Stimulated activated CD4-positive, alpha-beta T cell treated with anti-CD3 and anti-CD28 coated beads, Interleukin-15, amount 100 ng/mL, for 24 hours (primary cell): ENCODE results near the gene CCNT2.
"Not testable (repeated sequence)": the region's sequence is repeated elsewhere in the genome, so short reads cannot be mapped to it uniquely, and the experiment has no call there.

Source experiments
- DNase-seq: peaks from one replicate; pipeline ENCODE4 v3.0.0-alpha.2; 2020

CCNT2 gene

DNA sequence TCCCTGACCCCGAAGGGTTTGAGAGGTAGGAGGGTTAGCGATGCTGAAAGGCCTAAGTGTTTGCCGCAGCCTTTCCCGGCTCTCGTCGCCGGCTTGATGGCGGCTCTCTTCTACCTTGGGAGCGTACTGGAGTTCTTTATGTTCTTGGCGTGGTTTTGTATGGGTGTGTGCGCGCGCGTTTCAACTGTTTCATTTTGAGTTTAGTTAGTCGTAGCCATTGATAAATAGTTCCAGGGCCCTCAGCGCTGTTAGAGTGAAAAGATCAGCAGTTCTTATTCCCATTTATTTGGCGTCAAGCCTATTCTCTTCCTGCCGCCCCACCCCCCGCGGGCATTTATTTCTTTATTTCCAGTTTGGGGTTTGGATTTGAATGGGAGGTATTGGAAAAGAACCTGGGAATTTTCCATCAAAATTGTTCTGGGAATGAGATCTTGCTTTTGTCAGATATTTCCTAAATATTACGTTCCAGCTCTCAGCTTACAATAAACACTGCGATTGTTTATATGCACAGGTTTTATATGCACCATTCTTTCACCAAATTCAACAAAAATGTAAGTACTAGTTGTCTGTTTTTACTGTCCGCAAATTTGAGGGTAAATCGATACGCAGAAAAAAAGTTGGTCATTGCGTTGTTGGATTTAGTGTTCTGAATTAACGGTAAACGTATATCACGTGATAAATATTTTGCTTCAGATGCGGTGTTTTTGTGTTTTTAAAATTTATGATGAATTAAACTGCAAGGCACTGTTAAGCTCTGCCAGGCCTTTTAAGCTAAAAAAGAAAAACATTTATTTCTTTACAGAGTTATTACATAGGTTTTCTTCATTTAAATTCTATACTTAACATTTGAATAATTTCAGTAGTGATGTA, 954 bp downstream of the CCNT2 start:
- peak; percentile 64 for DNase-seq

GRCh38 chr2:134924912-134925311, 6.3 kb downstream of the CCNT2 start:
- DNase-seq, result no peak

- no peak for DNase-seq
Measured at GRCh38 chr2:134926231-134926931, 7.8 kb downstream of the CCNT2 start.

DNA sequence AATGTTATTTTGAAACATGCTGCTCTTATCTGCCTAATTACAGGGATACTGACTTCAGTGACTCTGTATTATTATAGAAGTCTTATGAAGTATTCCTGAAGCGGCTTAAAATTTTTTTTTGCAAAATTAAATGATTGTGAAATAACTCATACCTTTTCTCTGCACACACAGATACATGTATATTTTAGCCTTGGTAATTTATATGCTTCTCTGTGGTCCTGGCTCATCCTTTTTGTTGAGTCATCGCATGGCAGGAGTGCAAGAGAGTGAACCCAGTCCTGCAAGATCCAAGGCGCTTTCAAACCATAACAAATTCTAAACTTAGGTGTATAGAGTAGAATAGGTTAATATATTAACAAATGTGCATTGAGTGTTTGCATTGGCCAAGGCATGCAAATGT, 8.6 kb downstream of the CCNT2 start:
- DNase-seq, result no peak

DNA sequence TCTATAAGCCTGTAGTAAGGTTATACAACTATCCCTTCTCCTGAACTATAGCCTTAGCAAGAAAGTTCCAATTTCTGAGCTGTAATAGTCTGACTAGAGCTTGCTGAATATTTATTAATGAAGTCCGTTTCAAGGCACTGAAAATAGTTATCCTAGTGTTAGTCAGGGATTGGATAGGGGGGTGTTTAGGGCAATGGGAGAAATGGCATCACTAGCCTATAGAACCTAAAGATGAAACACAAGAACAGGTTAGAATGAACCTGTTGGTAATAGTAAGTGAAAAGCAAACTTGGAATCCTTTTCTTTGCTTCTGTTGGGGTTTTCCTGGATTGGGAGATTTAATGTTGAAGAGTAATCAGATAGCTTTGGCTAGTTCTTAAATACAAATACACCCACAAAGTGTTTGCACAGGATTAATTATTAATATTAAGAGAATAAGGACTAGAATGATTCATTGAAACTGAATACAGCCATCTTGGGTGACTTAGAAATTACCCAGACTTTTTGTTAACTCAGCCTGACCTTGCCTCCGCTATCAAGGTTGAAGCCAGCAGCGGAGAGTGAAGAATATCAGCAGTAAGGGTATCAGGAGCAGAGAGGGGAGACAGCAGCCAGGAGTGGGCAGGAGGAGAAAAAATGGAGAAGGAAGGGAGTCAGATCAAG, 14.4 kb downstream of the CCNT2 start:
- no peak for DNase-seq

DNA sequence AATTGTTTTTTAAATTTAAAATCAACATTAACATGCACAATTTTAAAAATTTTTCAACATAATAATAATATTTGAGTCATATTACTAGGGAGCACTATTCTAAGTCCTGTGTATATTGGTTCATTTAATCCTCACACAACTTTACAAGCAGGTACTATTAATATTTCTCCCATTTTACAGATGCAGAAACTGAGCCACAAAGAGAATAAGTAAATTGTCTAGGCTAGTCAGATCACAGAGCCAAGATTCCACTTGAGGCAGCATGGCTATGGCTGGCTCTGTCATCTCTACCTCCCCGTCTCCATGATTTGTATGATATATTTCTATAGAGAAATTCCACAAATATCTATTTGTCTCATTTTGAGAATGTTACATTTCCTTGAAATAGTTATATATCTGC, 15.1 kb downstream of the CCNT2 start:
- DNase-seq, result no peak

DNA sequence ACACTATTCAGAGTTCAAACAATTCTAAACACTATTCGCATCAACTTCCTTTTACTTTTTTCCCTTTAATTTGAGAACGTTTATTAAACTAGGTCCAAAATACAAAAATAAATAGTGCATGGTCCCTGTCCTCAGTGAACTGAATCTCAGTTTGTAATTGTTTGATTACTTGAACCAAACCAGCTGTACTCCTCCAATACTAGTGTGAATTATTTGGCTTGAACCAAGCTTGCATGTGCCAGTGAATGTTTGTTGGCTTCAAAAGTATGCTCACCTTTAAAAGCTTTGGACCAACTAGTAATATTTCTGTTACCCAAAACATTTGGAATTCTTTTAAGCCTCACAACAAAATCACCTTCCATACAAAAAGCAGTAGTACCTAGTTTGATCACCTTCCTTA, 15.5 kb downstream of the CCNT2 start:
- no peak for DNase-seq

DNA sequence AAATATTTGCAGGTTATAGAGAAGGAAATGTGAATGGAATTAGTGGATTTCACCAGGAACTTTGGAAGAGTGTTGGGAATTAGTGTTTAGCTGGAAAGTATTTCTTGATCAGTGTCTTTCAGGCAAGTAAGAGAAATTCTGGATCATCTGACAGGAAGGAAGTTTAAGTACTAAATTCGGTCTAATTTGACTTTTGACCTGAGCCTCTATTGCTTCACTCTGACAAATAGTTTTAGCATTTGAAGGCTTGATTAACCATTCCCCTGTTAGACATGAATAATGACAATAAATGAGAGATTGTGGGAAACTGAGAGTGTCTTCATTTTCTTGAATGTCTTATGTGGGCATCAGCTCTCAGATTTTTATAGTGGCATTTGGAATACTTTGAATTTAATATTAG, 16.0 kb downstream of the CCNT2 start:
- no peak for DNase-seq

DNA sequence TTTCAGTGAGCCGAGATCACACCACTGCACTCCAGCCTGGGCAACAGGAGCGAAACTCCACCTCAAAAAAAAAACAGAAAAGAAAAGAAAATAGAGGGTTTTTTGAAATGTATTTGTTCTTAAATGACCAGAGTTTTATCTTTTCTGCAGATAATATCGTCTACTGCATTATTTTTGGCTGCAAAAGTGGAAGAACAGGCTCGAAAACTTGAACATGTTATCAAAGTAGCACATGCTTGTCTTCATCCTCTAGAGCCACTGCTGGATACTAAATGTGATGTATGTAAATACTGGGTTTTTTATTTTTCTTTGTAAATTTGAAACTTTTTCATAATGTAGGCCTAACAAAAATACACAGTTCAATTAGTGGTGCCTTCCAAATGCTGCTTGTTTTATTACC, 18.1 kb downstream of the CCNT2 start:
- no peak for DNase-seq

DNA sequence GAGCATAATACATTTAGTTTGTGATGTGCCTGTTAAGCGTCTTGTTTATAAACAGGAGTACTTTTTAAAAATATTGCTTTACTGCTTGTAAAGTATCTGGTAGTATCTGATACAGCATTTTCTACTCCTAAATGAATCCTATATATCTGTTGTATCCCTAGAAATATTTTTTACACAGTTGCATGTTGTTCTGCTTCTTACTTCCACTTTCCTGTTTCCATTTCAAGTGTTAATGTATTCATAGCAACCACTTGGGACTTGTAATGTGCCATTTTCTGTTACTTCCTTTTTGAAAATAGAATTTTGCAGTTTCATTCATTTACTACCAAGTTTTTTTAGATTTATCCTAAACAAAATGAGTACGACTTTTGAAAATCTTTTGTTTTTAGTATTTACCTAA, 24.9 kb downstream of the CCNT2 start:
- no peak for DNase-seq

GRCh38 chr2:134944975-134945374, 26.4 kb downstream of the CCNT2 start:
- no peak for DNase-seq

DNA sequence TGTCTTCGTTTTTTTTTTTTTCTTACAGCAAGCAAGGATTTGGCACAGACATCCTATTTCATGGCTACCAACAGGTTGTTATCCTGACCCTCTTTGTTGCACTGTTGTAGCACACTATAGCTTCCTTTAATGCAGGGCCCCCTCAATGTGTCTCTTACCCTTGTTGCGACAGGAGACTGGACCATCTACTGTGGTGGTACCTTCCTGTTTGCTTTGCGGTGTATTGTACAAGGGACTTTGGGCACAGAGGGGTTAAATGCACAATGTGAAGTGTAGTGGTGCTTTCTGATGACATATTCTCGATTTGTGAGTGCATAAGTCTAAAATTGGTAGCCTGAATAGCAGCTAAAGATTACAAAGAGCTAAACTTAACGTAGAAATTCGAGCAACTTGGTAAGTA, 27.5 kb downstream of the CCNT2 start:
- no peak for DNase-seq

GRCh38 chr2:134949981-134950708, 31.5 kb downstream of the CCNT2 start:
- no peak for DNase-seq

DNA sequence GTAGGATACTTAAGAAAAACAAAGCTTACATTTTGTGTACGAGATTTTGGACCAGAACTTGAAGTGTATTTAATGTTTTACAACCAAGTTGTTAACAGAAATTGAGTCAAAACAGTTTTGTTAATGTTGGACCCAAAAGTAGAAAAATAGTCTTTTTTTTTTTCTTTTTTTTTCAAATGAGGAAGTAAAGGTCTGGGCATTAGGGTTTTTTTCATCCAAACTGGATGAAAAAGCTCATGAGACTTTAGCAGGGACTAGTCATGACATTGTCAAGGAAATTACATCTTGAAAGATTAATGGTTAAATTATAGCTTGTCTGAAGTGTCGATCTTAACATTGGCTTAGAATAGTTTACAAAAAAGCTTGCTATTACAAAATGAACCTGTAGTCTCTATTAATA, 32.3 kb downstream of the CCNT2 start:
- DNase-seq, result no peak

DNA sequence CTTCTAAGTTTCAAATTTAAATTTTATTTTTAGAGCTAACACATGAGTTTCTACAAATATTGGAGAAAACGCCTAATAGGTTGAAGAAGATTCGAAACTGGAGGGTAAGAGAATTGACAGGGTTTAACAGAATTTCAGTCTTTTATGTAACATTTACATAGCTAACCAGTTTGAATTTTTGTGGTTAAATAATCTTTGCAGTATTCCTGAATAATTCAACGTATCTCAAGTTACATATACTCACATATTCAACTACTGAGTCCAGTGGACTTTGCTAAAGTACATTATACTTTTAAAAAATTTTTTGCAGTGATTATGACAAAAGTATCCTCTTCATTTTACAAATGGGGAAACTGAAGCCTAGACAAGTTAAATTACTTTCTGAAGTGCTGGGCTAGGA, 34.0 kb downstream of the CCNT2 start:
- no peak for DNase-seq

DNA sequence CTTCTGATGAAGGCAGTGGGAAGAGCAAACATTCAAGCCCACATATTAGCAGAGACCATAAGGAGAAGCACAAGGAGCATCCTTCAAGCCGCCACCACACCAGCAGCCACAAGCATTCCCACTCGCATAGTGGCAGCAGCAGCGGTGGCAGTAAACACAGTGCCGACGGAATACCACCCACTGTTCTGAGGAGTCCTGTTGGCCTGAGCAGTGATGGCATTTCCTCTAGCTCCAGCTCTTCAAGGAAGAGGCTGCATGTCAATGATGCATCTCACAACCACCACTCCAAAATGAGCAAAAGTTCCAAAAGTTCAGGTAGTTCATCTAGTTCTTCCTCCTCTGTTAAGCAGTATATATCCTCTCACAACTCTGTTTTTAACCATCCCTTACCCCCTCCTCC, 35.4 kb downstream of the CCNT2 start:
- no peak for DNase-seq

DNA sequence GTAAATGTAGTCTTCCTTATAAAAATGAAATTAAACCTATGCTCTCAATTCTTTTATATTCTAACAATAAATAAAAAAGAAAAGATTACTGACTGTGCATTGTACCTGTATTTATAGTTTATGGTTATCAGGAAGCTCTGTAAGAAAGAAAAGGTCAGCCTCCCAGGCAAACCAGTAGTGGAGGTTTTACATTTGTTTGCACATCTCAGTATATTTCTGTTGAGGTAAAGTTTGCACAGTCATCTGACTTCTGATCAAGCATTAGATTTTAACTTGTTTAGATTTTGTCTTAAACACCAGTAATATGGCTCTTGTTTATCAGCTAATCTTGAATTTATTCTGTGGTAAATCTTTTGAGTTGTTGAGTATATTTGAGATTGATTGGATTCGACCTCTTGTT, 37.1 kb downstream of the CCNT2 start:
- no peak for DNase-seq

DNA sequence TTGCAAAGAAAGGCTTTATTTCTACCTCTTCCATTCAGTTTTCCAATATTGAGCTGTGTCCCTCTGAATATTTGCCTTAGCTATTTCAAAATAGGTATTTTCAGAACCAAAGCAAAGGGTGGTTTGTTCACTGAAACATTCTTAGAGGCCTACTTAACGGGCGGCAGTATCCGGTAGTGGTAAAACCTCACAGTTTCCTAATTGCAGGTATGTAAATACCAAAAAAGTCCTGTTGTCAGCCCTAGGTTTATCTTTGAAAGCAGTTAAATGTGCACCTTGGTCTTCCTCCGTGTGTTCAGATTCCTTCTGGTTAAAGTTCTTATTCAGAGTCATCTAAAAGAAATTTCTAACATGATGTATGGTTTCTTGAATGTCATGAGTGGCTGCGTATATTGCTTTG, 38.9 kb downstream of the CCNT2 start:
- no peak for DNase-seq

GRCh38 chr2:134967166-134967565, 48.5 kb downstream of the CCNT2 start:
- DNase-seq, result not testable (repeated sequence)

DNA sequence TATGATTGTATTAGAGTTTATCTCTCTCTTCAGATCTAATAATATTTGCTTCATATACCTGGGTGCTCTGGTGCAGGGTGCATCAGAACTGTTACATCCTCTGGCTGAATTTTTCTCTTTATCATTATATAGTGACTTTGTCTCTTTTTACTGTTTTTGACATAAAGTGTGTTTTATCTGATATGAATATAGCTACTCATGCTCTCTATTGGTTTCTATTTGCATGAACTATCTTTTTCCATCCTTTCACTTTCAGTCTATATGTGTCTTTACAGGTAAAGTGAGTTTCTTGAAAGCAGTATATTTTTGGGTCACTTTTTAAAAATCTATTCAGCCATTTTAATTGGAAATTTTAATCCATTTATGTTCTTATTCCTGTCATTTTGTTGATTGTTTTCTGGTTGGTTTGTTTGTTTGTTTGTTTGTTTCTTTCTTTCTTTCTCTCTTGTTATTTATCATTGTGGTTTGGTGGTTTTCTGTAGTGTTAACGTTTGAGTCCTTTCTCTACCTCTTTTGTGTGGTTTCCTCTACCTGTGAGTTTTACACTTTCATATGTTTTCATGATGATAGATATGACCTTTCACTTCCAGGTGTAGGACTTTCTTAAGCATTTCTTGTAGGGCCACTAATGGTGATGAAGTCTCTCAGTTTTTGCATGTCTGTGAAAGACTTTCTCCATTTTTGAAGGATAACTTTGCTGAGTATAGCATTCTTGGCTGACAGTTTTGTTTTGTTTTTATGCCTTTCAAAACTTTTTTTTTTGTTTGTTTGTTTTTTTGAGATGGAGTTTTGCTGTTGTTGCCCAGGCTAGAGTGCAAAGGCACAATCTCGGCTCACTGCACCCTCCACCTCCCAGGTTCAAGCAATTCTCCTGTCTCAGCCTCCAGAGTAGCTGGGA, 54.9 kb downstream of the CCNT2 start:
- no peak for DNase-seq

GRCh38 chr2:134975281-134976009, 56.8 kb downstream of the CCNT2 start:
- DNase-seq, result no peak
